GM12865 (cell line): ENCODE measurements around the gene NHSL1.
A peak's percentile ranks its signal among the peaks of the same experiment; 100 is the strongest.

ENCODE experiments used
- DNase-seq: peaks from one replicate; pipeline ENCODE4 v3.0.0; 2010; ENCODE audit warnings: low read depth
- H3K4me3 ChIP-seq: 2 replicates; pipeline ENCODE4 v1.5.1; 2011; ENCODE audit warnings: mild to moderate bottlenecking, low read depth, low read length, control low read depth
- TF ChIP-seq, protein P1 (sequence below): IDR thresholded peaks from 2 replicates; pipeline ENCODE4 v1.5.1; 2011; ENCODE audit warnings: low read length, control low read depth, low read depth, inconsistent platforms; ENCODE audit not compliant: insufficient read depth; ENCODE audit errors: missing control alignments

NHSL1 gene

DNA sequence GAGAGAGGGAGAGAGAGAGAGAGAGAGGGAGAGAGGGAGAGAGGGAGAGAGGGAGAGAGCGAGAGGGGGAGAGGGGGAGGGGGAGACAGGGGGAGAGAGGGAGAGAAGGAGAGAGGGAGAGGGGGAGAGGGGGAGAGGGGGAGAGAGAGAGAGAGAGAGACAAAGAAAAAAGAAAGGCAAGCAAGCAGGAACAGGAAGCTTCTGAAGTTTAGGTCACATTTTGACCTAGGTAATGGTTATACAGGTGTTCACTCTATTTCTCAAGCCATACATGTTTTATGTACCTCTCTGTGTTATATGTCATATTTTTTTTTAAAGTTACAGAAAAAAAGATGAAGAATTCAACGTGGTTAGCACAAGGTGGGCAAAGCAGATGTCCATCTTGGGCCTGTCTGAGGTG is 9.4 kb downstream of the NHSL1 start:
- TF ChIP-seq, protein P1, sequence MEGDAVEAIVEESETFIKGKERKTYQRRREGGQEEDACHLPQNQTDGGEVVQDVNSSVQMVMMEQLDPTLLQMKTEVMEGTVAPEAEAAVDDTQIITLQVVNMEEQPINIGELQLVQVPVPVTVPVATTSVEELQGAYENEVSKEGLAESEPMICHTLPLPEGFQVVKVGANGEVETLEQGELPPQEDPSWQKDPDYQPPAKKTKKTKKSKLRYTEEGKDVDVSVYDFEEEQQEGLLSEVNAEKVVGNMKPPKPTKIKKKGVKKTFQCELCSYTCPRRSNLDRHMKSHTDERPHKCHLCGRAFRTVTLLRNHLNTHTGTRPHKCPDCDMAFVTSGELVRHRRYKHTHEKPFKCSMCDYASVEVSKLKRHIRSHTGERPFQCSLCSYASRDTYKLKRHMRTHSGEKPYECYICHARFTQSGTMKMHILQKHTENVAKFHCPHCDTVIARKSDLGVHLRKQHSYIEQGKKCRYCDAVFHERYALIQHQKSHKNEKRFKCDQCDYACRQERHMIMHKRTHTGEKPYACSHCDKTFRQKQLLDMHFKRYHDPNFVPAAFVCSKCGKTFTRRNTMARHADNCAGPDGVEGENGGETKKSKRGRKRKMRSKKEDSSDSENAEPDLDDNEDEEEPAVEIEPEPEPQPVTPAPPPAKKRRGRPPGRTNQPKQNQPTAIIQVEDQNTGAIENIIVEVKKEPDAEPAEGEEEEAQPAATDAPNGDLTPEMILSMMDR, result no peak
- H3K4me3 ChIP-seq, result no peak overlapping the region
- no peak for DNase-seq

GRCh38 chr6:138487102-138487604 is 12.1 kb downstream of the NHSL1 start:
- no peak overlapping the region for H3K4me3 ChIP-seq
- TF ChIP-seq, protein P1, result no peak
- DNase-seq, result no peak

DNA sequence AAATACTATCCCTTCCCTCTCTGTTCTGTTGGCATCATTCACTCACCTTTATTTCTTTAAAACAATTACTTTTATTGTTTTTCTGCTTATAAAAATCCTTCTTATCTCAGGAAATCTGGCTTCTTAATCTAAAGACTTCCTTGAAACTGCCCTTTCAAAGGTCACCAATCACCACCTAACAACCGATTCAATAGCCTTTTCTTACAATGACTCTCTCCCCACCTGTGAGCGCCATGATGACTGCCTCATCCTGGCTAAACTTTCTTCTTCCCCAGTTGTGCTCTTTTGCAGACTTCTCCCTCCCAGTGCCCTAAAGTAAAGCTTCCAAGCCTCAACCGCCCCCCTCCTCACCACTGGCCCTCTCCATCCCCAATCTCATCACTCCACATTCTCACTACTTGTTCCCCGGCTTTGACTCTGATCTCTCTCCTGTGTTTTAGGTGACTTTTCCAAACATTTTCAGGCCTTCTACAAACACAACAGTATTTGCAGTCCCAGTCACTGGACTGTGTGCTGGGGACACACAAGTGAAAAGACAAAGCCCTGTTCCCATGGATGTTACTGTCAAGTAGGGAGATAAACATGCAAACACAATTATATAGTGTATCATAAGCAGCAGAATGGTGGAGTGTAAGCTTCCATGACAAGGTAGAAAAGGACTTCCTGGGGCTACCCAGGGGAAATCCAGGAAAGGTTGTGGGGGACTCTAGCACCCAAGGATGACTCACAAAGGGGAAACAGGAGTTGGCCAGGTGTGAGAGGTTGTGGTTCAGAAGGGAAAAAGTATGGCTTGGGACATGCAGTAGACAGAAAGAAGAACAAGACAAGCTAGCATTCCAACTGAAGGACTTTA is 12.8 kb downstream of the NHSL1 start:
- H3K4me3 ChIP-seq, result no peak overlapping the region
- TF ChIP-seq, protein P1, result no peak
- peak; percentile 24 for DNase-seq

DNA sequence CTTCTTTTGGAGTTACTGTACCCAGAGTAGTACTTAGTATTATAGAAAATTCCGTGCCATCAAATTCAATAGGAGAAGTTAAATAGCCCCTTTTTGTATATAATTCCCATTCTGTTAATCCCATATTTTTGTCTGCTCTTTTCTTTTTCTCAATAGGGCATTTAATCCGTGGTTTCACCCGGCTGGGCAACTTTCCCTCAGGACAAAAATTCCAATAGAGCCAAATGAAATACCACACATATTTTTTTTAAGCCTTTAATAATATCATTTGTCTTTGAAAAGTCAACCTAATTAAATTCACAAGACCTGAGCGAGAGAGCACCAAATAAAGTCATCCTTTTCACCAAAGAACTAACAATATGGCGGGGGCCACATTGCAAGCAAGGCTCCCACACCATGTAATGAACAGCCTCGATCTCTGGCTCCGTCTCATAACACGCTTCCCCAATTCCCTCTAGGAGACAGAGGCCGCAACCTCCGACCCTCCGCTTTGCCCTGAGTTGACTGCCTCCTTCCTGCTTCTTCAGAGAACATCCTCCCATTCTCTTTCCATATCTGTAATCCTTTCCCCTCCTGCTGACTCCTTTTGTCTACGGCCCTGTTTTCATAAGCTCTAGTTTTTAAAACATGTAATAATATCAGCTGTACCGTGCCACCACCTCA is 13.6 kb downstream of the NHSL1 start:
- no peak overlapping the region for H3K4me3 ChIP-seq
- no peak for DNase-seq
- TF ChIP-seq, protein P1, result no peak

- no peak for DNase-seq
- TF ChIP-seq, protein P1, result no peak
- no peak overlapping the region for H3K4me3 ChIP-seq
Observed at GRCh38 chr6:138485005-138485545, 14.2 kb downstream of the NHSL1 start.

GRCh38 chr6:138484018-138484731 is 15.1 kb downstream of the NHSL1 start:
- TF ChIP-seq, protein P1, result no peak
- H3K4me3 ChIP-seq, result no peak overlapping the region
- peak; percentile 15 for DNase-seq
